ENCODE data around the gene LGR4. TPM values are rescaled to one million over a fixed set of nuclear protein-coding genes. Genes with fewer than 3 reads are reported as not detected.

LGR4 gene
- total and polyA plus RNA-seq, 10 of the 15 experiments (the other 5 are each of a cell fraction or from before 2014, with no cell fraction given): under 0.01 to 0.64 (median 0.04) TPM; not detected in 5

- no peak for TF ChIP-seq ZBTB4 (CRISPR knock-in tag; IDR thresholded peaks at IDR 0.05)
These were observed 76.2 kb downstream of the LGR4 start (continued) for GRCh38 chr11:27396259-27396839.

- BruUV-seq (replicated peaks): no TSS peak
- RAD21 ChIA-PET (ENCODE audit: unreplicated experiment): interaction anchor here (1.2 kb wide), 1 partner anchor 90 kb away, joined by 3 read pairs; no protein-coding TSS in a partner anchor
- CTCF ChIA-PET: interaction anchor here (0.9 to 1.4 kb wide), 2 partner anchors 12 to 13 kb away, joined by 4 read pairs; no protein-coding TSS in a partner anchor
- Histone ChIP-seq H3K4me2 (ENCODE audit: control insufficient read depth, insufficient read depth) (no peak overlapping the region), H3K4me3 (no peak overlapping the region), H3K36me3 (ENCODE audit: control insufficient read depth in 2 of 2, insufficient read depth in 2 of 2, low read length in 1 of 2) (no peaks in the 10 kb centered on the region), H2AFZ (ENCODE audit: control insufficient read depth, low read depth, low read length) (no peak overlapping the region), H3K9me3 (replicated peaks; ENCODE audit: control insufficient read depth, insufficient read depth, low read length) (no peaks in the 10 kb centered on the region), H3K79me2 (ENCODE audit: control insufficient read depth, insufficient read depth, low read length) (no peaks in the 10 kb centered on the region), H4K20me1 (ENCODE audit: control insufficient read depth, insufficient read depth) (no peaks in the 10 kb centered on the region), H3K4me1 (ENCODE audit: control insufficient read depth, insufficient read depth, low read length) (no peaks in the 10 kb centered on the region), H3K27ac (ENCODE audit: control insufficient read depth, insufficient read depth) (no peak overlapping the region), H3K9ac (ENCODE audit: control insufficient read depth, insufficient read depth, low read length) (no peak overlapping the region), H3K27me3 (replicated peaks in 1 of 2; ENCODE audit: control insufficient read depth in 2 of 2, insufficient read depth in 2 of 2, low read length in 1 of 2) (no peaks in the 10 kb centered on the region)
- SMC1A ChIA-PET (ENCODE audit: uncharacterized antibody, unreplicated experiment): interaction anchor here (1.4 to 1.7 kb wide), 3 partner anchors 11 to 25 kb away, joined by 3 to 4 read pairs (median 3); no protein-coding TSS in a partner anchor
- intact Hi-C loops (cut with micrococcal nuclease; ENCODE audit: unreplicated experiment): no loop called here
- FAIRE-seq: no peak
- 59% methylated on average over 7 of the region's 7 CpGs for WGBS (ENCODE audit: insufficient coverage, insufficient replicate concordance, low lambda C conversion rate, missing lambda C conversion rate)
- POLR2A ChIA-PET: no interaction called here
- ATAC-seq: no peak
- in situ Hi-C loops (cut with MboI): no loop called here
- no peak for DNase-seq (ENCODE audit: low read depth, low spot score)
- TF ChIP-seq WRNIP1 (IDR thresholded peaks at IDR 0.05; ENCODE audit: borderline replicate concordance, low read depth, low read length) (no peak), CBX5 (IDR thresholded peaks at IDR 0.05; ENCODE audit: low read depth) (no peak), EP300 (IDR thresholded peaks at IDR 0.05; ENCODE audit: borderline replicate concordance in 1 of 2, control insufficient read depth in 1 of 2, low read depth in 2 of 2, low read length in 2 of 2) (no peak), IRF4 (IDR thresholded peaks at IDR 0.05; ENCODE audit: low read depth, low read length) (no peak), IRF5 (IDR thresholded peaks at IDR 0.05; ENCODE audit: borderline replicate concordance) (no peak), CHD1 (IDR thresholded peaks at IDR 0.05; ENCODE audit: low read depth, low read length) (no peak), PAX5 (IDR thresholded peaks at IDR 0.05; ENCODE audit: borderline replicate concordance, low read depth, low read length) (no peak), ZBTB33 (IDR thresholded peaks at IDR 0.05) (no peak), ZNF384 (IDR thresholded peaks at IDR 0.05; ENCODE audit: borderline replicate concordance, low read depth, low read length) (no peak), RBBP5 (conservative IDR thresholded peaks at IDR 0.05) (no peak), TCF3 (IDR thresholded peaks at IDR 0.05; ENCODE audit: borderline replicate concordance, insufficient read depth, low read depth, low read length) (no peak), SREBF1 (IDR thresholded peaks at IDR 0.05; ENCODE audit: low read length) (no peak)
These were observed 76.9 kb downstream of the LGR4 start for GRCh38 chr11:27395556-27396258.

All from GM12878 (cell line).